ENCODE measurements around the gene PTGES2. TPM values are rescaled to one million over a fixed set of nuclear protein-coding genes. Genes with fewer than 3 reads are reported as not detected.

Gene PTGES2
- total and polyA plus RNA-seq, 2 of the 13 experiments (the other 11 are each of a cell fraction or from before 2014, with no cell fraction given), result 63.7 to 79.8 TPM

- TF ChIP-seq SIN3A (IDR thresholded peaks at IDR 0.05; ENCODE audit: borderline replicate concordance, low read depth, low read length) (no peak), ZNF335 (CRISPR knock-in tag; IDR thresholded peaks at IDR 0.05) (no peak), ZNF225 (CRISPR knock-in tag; IDR thresholded peaks at IDR 0.05) (no peak), ZNF12 (CRISPR knock-in tag; IDR thresholded peaks at IDR 0.05) (no peak), HBP1 (CRISPR knock-in tag; IDR thresholded peaks at IDR 0.05; ENCODE audit: low read depth) (no peak), WIZ (CRISPR knock-in tag; IDR thresholded peaks at IDR 0.05) (no peak), ZNF383 (CRISPR knock-in tag; IDR thresholded peaks at IDR 0.05; ENCODE audit: borderline replicate concordance) (no peak), ZNF546 (CRISPR knock-in tag; conservative IDR thresholded peaks at IDR 0.05) (no peak), RXRB (CRISPR knock-in tag; IDR thresholded peaks at IDR 0.05; ENCODE audit: borderline replicate concordance) (no peak), CBFB (CRISPR knock-in tag; IDR thresholded peaks at IDR 0.05) (no peak), ZFP36L2 (CRISPR knock-in tag; IDR thresholded peaks at IDR 0.05) (no peak), MTF2 (CRISPR knock-in tag; IDR thresholded peaks at IDR 0.05; ENCODE audit: borderline replicate concordance) (no peak), MTERF4 (CRISPR knock-in tag; IDR thresholded peaks at IDR 0.05) (0 out of 2 replicates have a peak, but pooled peaks have one; percentile 30), ZNF329 (CRISPR knock-in tag; IDR thresholded peaks at IDR 0.05; ENCODE audit: low read depth) (no peak), DRAP1 (CRISPR knock-in tag; IDR thresholded peaks at IDR 0.05) (no peak), KLF13 (CRISPR knock-in tag; IDR thresholded peaks at IDR 0.05) (no peak), ZNF761 (CRISPR knock-in tag; conservative IDR thresholded peaks at IDR 0.05) (no peak), ZNF629 (CRISPR knock-in tag; conservative IDR thresholded peaks at IDR 0.05) (peak; percentile 42), TERF1 (CRISPR knock-in tag; IDR thresholded peaks at IDR 0.05) (no peak), ZMYM3 (CRISPR knock-in tag; IDR thresholded peaks at IDR 0.05) (peak; percentile 85; the same call in 1 of the 2 replicates), MIER2 (CRISPR knock-in tag; IDR thresholded peaks at IDR 0.05) (no peak), MXD1 (CRISPR knock-in tag; IDR thresholded peaks at IDR 0.05) (no peak), HOXA3 (CRISPR knock-in tag; IDR thresholded peaks at IDR 0.05) (0 out of 2 replicates have a peak, but pooled peaks have one; percentile 23), JARID2 (CRISPR knock-in tag; IDR thresholded peaks at IDR 0.05; ENCODE audit: insufficient replicate concordance) (no peak), NR2F6 (IDR thresholded peaks at IDR 0.05) (no peak), NR2F6 (CRISPR knock-in tag; IDR thresholded peaks at IDR 0.05) (no peak), ZNF703 (CRISPR knock-in tag; IDR thresholded peaks at IDR 0.05; ENCODE audit: borderline replicate concordance) (no peak), ZNF460 (CRISPR knock-in tag; IDR thresholded peaks at IDR 0.05; ENCODE audit: borderline replicate concordance) (peak; percentile 87; the same call in 1 of the 2 replicates)
Observed at GRCh38 chr9:128116104-128117083, 11.1 kb downstream of the PTGES2 start (continued).
